SK-N-SH treated with all-trans-retinoic acid at 6 μM for 48 hours (cell line): Measurements from ENCODE around the gene CEND1.

Experiments used
- ATAC-seq: fragments of 200-7000 bp; cut with Tn5 transposase; 3 replicates; pipeline ENCODE4 v1.9.1; 2020; ENCODE audit warnings: mild to moderate bottlenecking, moderate library complexity
- ARNTL ChIP-seq: fragments of 450-650 bp; formaldehyde crosslinking; IDR thresholded peaks from 2 replicates; pipeline ENCODE4 v1.5.0; 2020; ENCODE audit warnings: low read depth, mild to moderate bottlenecking, moderate library complexity, borderline replicate concordance
- BACH2 ChIP-seq: fragments of 250-450 bp; sonication (Bioruptor Pico); IDR thresholded peaks from 2 replicates; pipeline ENCODE4 v1.9.0; 2021; ENCODE audit warnings: mild to moderate bottlenecking, borderline replicate concordance
- CSDC2 ChIP-seq: fragments of 250-450 bp; sonication (Bioruptor Pico); IDR thresholded peaks from 2 replicates; pipeline ENCODE4 v1.5.0; 2020; ENCODE audit warnings: mild to moderate bottlenecking, moderate library complexity
- ESRRG ChIP-seq: fragments of 250-450 bp; sonication (Bioruptor Pico); IDR thresholded peaks from 2 replicates; pipeline ENCODE4 v1.6.1; 2021; ENCODE audit warnings: mild to moderate bottlenecking
- GLIS3 ChIP-seq: fragments of 250-450 bp; sonication (Bioruptor Pico); IDR thresholded peaks from 2 replicates; pipeline ENCODE4 v1.5.0; 2020; ENCODE audit warnings: mild to moderate bottlenecking, moderate library complexity
- ISL1 ChIP-seq: fragments of 250-450 bp; sonication (Bioruptor Pico); IDR thresholded peaks from 2 replicates; pipeline ENCODE4 v2.1.2; 2022; ENCODE audit warnings: mild to moderate bottlenecking, moderate library complexity
- OSR1 ChIP-seq: fragments of 250-450 bp; sonication (Bioruptor Pico); IDR thresholded peaks from 2 replicates; pipeline ENCODE4 v1.8.0; 2022; ENCODE audit warnings: moderate library complexity, mild to moderate bottlenecking, inconsistent platforms
- RARB ChIP-seq: fragments of 250-450 bp; sonication (Bioruptor Pico); IDR thresholded peaks from 2 replicates; pipeline ENCODE4 v1.8.0; 2021; ENCODE audit warnings: mild to moderate bottlenecking, moderate library complexity
- SNAI2 ChIP-seq: fragments of 250-450 bp; sonication (Bioruptor Pico); IDR thresholded peaks from 2 replicates; pipeline ENCODE4 v1.5.0; 2020; ENCODE audit warnings: mild to moderate bottlenecking, moderate library complexity
- TCF4 ChIP-seq: fragments of 250-450 bp; sonication (Bioruptor Pico); IDR thresholded peaks from 2 replicates; pipeline ENCODE4 v1.8.0; 2021; ENCODE audit warnings: mild to moderate bottlenecking, moderate library complexity, borderline replicate concordance
- TOX ChIP-seq: fragments of 250-450 bp; sonication (Bioruptor Pico); IDR thresholded peaks from 2 replicates; pipeline ENCODE4 v1.8.0; 2021; ENCODE audit warnings: mild to moderate bottlenecking, moderate library complexity, borderline replicate concordance
- ZFP3 ChIP-seq: fragments of 250-450 bp; sonication (Bioruptor Pico); IDR thresholded peaks from 2 replicates; pipeline ENCODE4 v1.5.0; 2020; ENCODE audit warnings: mild to moderate bottlenecking, moderate library complexity
- ZNF565 ChIP-seq: fragments of 450-650 bp; formaldehyde crosslinking; conservative IDR thresholded peaks from 2 replicates; pipeline ENCODE4 v1.5.0; 2020; ENCODE audit warnings: low read depth, mild to moderate bottlenecking, moderate library complexity
- ZNF70 ChIP-seq: fragments of 450-650 bp; formaldehyde crosslinking; IDR thresholded peaks from 2 replicates; pipeline ENCODE4 v1.5.0; 2020; ENCODE audit warnings: mild to moderate bottlenecking, moderate library complexity
- ZNF8 ChIP-seq: fragments of 450-650 bp; formaldehyde crosslinking; IDR thresholded peaks from 2 replicates; pipeline ENCODE4 v1.5.0; 2020; ENCODE audit warnings: mild to moderate bottlenecking, moderate library complexity
- TF ChIP-seq, protein P1 (sequence below): fragments of 250-450 bp; sonication (Bioruptor Pico); IDR thresholded peaks from 2 replicates; pipeline ENCODE4 v1.8.0; 2020; ENCODE audit warnings: mild to moderate bottlenecking, moderate library complexity, borderline replicate concordance
- TF ChIP-seq, protein P2 (sequence below): fragments of 250-450 bp; sonication (Bioruptor Pico); IDR thresholded peaks from 2 replicates; pipeline ENCODE4 v1.8.0; 2021; ENCODE audit warnings: low read depth, mild to moderate bottlenecking, moderate library complexity, borderline replicate concordance
- TF ChIP-seq, protein P3 (sequence below): fragments of 250-450 bp; sonication (Bioruptor Pico); IDR thresholded peaks from 2 replicates; pipeline ENCODE4 v1.5.1; 2020; ENCODE audit warnings: low read depth, mild to moderate bottlenecking, moderate library complexity
- TF ChIP-seq, protein P4 (sequence below): fragments of 250-450 bp; sonication (Bioruptor Pico); IDR thresholded peaks from 2 replicates; pipeline ENCODE4 v1.5.0; 2020; ENCODE audit warnings: mild to moderate bottlenecking, moderate library complexity
- TF ChIP-seq, protein P5 (sequence below): fragments of 250-450 bp; sonication (Bioruptor Pico); IDR thresholded peaks from 2 replicates; pipeline ENCODE4 v1.5.1; 2021; ENCODE audit warnings: mild to moderate bottlenecking, moderate library complexity

Gene CEND1

DNA sequence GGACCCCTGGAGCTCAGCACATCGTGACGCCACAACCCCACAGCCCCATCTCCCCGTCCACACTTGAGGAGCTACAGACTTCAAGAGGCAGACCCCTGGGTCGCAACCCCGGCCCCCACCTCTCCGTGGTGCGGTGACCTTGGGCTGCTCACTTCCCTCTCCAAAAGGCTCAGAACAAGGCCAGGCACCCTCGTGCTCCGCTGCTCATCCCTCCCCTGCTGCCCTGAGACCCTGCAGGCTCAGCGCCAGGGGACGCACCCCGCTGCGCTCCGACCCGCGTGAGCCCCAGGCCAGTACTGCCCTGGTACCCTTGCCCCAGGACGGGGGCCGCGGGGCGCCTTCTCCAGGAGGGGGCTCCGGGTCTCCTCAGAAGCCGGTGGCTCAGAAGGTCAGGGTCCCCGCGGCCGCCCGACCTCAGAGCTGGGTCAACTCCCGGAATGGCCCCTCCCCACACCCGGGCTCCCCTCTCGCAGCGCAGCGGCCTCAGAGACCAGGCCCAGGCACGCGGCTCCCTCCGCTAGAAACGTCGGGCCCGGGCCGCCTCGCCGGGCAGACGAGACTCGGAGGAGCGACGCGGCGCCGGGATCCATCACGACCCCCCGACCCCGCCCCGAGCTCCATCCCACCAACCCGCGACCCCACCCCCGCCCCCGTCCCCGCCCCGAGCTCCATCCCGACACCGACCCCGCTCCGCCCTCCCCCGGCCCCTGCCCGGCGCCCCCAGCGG lies 13.2 kb downstream of the CEND1 start:
- ATAC-seq, result peak; percentile 52
- TF ChIP-seq, protein P1, sequence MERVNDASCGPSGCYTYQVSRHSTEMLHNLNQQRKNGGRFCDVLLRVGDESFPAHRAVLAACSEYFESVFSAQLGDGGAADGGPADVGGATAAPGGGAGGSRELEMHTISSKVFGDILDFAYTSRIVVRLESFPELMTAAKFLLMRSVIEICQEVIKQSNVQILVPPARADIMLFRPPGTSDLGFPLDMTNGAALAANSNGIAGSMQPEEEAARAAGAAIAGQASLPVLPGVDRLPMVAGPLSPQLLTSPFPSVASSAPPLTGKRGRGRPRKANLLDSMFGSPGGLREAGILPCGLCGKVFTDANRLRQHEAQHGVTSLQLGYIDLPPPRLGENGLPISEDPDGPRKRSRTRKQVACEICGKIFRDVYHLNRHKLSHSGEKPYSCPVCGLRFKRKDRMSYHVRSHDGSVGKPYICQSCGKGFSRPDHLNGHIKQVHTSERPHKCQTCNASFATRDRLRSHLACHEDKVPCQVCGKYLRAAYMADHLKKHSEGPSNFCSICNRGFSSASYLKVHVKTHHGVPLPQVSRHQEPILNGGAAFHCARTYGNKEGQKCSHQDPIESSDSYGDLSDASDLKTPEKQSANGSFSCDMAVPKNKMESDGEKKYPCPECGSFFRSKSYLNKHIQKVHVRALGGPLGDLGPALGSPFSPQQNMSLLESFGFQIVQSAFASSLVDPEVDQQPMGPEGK (CRISPR knock-in tag), result peak; percentile 18; the same call in 1 of the 2 replicates
- TF ChIP-seq ARNTL (CRISPR knock-in tag), result no peak

DNA sequence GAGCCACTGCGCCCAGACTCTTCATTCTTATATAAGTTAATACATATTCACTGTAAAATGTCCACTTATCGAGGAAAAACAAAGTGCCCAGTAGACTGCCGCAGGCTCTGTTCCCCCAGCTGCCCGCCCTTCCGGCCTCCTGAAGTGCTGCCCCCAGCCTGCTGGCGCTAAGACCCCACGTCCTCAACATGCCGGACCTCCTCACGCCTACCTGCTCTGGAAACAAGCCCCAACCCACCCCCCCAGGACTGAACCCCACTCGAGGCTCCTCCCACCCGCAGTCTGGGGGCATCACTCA lies 13.7 kb downstream of the CEND1 start:
- no peak for ATAC-seq
- TF ChIP-seq, protein P2, sequence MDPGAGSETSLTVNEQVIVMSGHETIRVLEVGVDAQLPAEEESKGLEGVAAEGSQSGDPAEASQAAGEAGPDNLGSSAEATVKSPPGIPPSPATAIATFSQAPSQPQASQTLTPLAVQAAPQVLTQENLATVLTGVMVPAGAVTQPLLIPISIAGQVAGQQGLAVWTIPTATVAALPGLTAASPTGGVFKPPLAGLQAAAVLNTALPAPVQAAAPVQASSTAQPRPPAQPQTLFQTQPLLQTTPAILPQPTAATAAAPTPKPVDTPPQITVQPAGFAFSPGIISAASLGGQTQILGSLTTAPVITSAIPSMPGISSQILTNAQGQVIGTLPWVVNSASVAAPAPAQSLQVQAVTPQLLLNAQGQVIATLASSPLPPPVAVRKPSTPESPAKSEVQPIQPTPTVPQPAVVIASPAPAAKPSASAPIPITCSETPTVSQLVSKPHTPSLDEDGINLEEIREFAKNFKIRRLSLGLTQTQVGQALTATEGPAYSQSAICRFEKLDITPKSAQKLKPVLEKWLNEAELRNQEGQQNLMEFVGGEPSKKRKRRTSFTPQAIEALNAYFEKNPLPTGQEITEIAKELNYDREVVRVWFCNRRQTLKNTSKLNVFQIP (CRISPR knock-in tag), result no peak
- TF ChIP-seq ESRRG (CRISPR knock-in tag) (no peak), GLIS3 (no peak)
- TF ChIP-seq, protein P3, sequence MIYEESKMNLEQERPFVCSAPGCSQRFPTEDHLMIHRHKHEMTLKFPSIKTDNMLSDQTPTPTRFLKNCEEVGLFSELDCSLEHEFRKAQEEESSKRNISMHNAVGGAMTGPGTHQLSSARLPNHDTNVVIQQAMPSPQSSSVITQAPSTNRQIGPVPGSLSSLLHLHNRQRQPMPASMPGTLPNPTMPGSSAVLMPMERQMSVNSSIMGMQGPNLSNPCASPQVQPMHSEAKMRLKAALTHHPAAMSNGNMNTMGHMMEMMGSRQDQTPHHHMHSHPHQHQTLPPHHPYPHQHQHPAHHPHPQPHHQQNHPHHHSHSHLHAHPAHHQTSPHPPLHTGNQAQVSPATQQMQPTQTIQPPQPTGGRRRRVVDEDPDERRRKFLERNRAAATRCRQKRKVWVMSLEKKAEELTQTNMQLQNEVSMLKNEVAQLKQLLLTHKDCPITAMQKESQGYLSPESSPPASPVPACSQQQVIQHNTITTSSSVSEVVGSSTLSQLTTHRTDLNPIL, result no peak

DNA sequence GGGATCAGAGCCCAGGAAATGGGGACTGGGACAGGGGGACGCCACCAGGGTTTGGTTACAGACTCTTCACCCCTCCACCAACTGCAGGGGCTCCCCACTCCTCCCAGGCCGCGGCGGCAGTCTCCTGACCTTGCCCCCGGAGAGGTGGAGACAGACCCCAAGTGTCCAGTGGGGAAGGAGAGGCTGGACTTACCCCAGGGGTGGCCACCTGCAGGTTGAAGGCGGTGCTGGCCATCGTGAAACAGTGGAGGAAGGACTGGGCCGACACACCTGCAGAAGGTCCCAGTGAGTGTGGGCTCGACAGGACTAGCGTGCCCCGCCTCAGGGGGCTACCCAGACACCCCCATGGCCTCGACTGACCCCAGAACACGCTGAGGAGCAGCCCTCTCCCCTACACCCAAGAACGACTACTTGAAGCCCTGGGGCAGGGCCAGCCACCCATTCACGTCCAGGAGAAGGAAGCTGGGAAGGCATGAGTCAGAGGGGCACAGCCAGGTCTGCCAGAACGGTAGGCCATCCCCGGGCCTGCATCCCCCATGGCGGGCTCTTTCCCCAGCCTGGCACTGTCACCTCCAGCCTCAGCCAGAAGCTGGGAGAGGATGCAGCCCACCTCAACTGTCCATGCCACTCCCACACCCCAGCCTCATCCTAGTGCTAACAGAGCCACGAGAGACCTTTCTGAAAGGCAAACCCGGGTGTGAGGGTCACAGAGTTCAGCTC lies 14.9 kb downstream of the CEND1 start:
- TF ChIP-seq SNAI2 (CRISPR knock-in tag) (no peak), TCF4 (CRISPR knock-in tag) (no peak), RARB (CRISPR knock-in tag) (no peak), ISL1 (CRISPR knock-in tag) (no peak), ZNF8 (CRISPR knock-in tag) (no peak), OSR1 (CRISPR knock-in tag) (no peak), ARNTL (CRISPR knock-in tag) (no peak), TOX (no peak), ZNF70 (CRISPR knock-in tag) (no peak), ZFP3 (CRISPR knock-in tag) (no peak), ESRRG (CRISPR knock-in tag) (no peak), CSDC2 (no peak), BACH2 (CRISPR knock-in tag) (no peak), ZNF565 (CRISPR knock-in tag) (no peak)
- TF ChIP-seq, protein P2 (CRISPR knock-in tag), result no peak
- TF ChIP-seq, protein P4, sequence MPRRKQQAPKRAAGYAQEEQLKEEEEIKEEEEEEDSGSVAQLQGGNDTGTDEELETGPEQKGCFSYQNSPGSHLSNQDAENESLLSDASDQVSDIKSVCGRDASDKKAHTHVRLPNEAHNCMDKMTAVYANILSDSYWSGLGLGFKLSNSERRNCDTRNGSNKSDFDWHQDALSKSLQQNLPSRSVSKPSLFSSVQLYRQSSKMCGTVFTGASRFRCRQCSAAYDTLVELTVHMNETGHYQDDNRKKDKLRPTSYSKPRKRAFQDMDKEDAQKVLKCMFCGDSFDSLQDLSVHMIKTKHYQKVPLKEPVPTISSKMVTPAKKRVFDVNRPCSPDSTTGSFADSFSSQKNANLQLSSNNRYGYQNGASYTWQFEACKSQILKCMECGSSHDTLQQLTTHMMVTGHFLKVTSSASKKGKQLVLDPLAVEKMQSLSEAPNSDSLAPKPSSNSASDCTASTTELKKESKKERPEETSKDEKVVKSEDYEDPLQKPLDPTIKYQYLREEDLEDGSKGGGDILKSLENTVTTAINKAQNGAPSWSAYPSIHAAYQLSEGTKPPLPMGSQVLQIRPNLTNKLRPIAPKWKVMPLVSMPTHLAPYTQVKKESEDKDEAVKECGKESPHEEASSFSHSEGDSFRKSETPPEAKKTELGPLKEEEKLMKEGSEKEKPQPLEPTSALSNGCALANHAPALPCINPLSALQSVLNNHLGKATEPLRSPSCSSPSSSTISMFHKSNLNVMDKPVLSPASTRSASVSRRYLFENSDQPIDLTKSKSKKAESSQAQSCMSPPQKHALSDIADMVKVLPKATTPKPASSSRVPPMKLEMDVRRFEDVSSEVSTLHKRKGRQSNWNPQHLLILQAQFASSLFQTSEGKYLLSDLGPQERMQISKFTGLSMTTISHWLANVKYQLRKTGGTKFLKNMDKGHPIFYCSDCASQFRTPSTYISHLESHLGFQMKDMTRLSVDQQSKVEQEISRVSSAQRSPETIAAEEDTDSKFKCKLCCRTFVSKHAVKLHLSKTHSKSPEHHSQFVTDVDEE, result no peak
- TF ChIP-seq, protein P3, result no peak
- TF ChIP-seq, protein P1 (CRISPR knock-in tag), result no peak
- TF ChIP-seq, protein P5, sequence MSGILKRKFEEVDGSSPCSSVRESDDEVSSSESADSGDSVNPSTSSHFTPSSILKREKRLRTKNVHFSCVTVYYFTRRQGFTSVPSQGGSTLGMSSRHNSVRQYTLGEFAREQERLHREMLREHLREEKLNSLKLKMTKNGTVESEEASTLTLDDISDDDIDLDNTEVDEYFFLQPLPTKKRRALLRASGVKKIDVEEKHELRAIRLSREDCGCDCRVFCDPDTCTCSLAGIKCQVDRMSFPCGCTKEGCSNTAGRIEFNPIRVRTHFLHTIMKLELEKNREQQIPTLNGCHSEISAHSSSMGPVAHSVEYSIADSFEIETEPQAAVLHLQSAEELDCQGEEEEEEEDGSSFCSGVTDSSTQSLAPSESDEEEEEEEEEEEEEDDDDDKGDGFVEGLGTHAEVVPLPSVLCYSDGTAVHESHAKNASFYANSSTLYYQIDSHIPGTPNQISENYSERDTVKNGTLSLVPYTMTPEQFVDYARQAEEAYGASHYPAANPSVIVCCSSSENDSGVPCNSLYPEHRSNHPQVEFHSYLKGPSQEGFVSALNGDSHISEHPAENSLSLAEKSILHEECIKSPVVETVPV, result no peak
- ATAC-seq, result no peak
